HepG2 (cell line): ENCODE data around the gene SEC14L2. TPM values are rescaled to one million over a fixed set of nuclear protein-coding genes. Genes with fewer than 3 reads are reported as not detected.

Experiments
- ATAD3A ChIP-seq: sonication (generic); formaldehyde crosslinking; IDR thresholded peaks from 2 replicates; pipeline ENCODE4 v1.4.0; 2020; ENCODE audit warnings: missing genetic modification reagents
- ETV5 ChIP-seq: IDR thresholded peaks from 2 replicates; pipeline ENCODE4 v1.6.1; 2018; ENCODE audit warnings: missing biosample characterization, missing genetic modification reagents, inconsistent platforms, borderline replicate concordance
- GTF2F1 ChIP-seq: fragments of 150-350 bp; IDR thresholded peaks from 2 replicates; pipeline ENCODE4 v1.6.1; 2014; ENCODE audit warnings: low read length
- GTF3A ChIP-seq: sonication (generic); formaldehyde crosslinking; conservative IDR thresholded peaks from 2 replicates; pipeline ENCODE4 v1.4.0; 2020; ENCODE audit warnings: mild to moderate bottlenecking, missing genetic modification reagents
- HBP1 ChIP-seq: IDR thresholded peaks from 2 replicates; pipeline ENCODE4 v1.6.1; 2016; ENCODE audit warnings: low read depth, control low read depth
- HINFP ChIP-seq: sonication (generic); formaldehyde crosslinking; IDR thresholded peaks from 2 replicates; pipeline ENCODE4 v1.4.0; 2020; ENCODE audit warnings: low read depth, mild to moderate bottlenecking, missing genetic modification reagents
- HMG20A ChIP-seq: IDR thresholded peaks from 2 replicates; pipeline ENCODE4 v1.6.1; 2016; ENCODE audit warnings: borderline replicate concordance
- NCOA2 ChIP-seq: sonication (generic); formaldehyde crosslinking; IDR thresholded peaks from 2 replicates; pipeline ENCODE4 v1.8.0; 2022; ENCODE audit warnings: inconsistent platforms
- PAF1 ChIP-seq: IDR thresholded peaks from 2 replicates; pipeline ENCODE4 v1.6.1; 2016; ENCODE audit warnings: missing genetic modification reagents, missing compliant biosample characterization
- PHF8 ChIP-seq: sonication (generic); formaldehyde crosslinking; IDR thresholded peaks from 2 replicates; pipeline ENCODE4 v1.5.0; 2020; ENCODE audit warnings: missing genetic modification reagents
- POGK ChIP-seq: sonication (generic); formaldehyde crosslinking; conservative IDR thresholded peaks from 2 replicates; pipeline ENCODE4 v1.8.0; 2022; ENCODE audit warnings: mild to moderate bottlenecking, moderate library complexity, missing genetic modification reagents
- PTBP1 ChIP-seq: fragments of 200-400 bp; formaldehyde crosslinking; IDR thresholded peaks from 2 replicates; pipeline ENCODE4 v1.6.1; 2018; ENCODE audit warnings: low read length, low read depth; ENCODE audit not compliant: poor library complexity, severe bottlenecking
- RAD21 ChIP-seq: fragments of 450-650 bp; formaldehyde crosslinking; IDR thresholded peaks from 2 replicates; pipeline ENCODE4 v1.5.0; 2020; ENCODE audit warnings: mild to moderate bottlenecking
- ZFP91 ChIP-seq: sonication (generic); formaldehyde crosslinking; IDR thresholded peaks from 2 replicates; pipeline ENCODE4 v1.9.0; 2022; ENCODE audit warnings: missing genetic modification reagents, mild to moderate bottlenecking, borderline replicate concordance
- ZNF10 ChIP-seq: sonication (generic); formaldehyde crosslinking; IDR thresholded peaks from 2 replicates; pipeline ENCODE4 v1.4.0; 2020; ENCODE audit warnings: mild to moderate bottlenecking, low read depth, missing genetic modification reagents, borderline replicate concordance
- ZNF101 ChIP-seq: sonication (generic); formaldehyde crosslinking; IDR thresholded peaks from 2 replicates; pipeline ENCODE4 v1.4.0; 2020; ENCODE audit warnings: mild to moderate bottlenecking, low read depth, missing genetic modification reagents, borderline replicate concordance
- ZNF160 ChIP-seq: sonication (generic); formaldehyde crosslinking; IDR thresholded peaks from 2 replicates; pipeline ENCODE4 v1.8.0; 2022; ENCODE audit warnings: mild to moderate bottlenecking, inconsistent platforms, missing genetic modification reagents
- ZNF317 ChIP-seq: sonication (generic); formaldehyde crosslinking; IDR thresholded peaks from 2 replicates; pipeline ENCODE4 v1.5.0; 2020; ENCODE audit warnings: mild to moderate bottlenecking, missing genetic modification reagents
- ZNF513 ChIP-seq: sonication (generic); formaldehyde crosslinking; conservative IDR thresholded peaks from 2 replicates; pipeline ENCODE4 v1.5.0; 2020; ENCODE audit warnings: missing genetic modification reagents
- ZNF615 ChIP-seq: sonication (generic); formaldehyde crosslinking; IDR thresholded peaks from 2 replicates; pipeline ENCODE4 v1.5.0; 2020; ENCODE audit warnings: mild to moderate bottlenecking, missing genetic modification reagents, borderline replicate concordance
- ZNF709 ChIP-seq: sonication (generic); formaldehyde crosslinking; IDR thresholded peaks from 2 replicates; pipeline ENCODE4 v1.5.0; 2020; ENCODE audit warnings: mild to moderate bottlenecking, missing genetic modification reagents
- ZNF878 ChIP-seq: sonication (generic); formaldehyde crosslinking; IDR thresholded peaks from 2 replicates; pipeline ENCODE4 v1.8.1; 2023; ENCODE audit warnings: mild to moderate bottlenecking, missing genetic modification reagents, moderate library complexity
- polyA plus RNA-seq, 8 experiments: library from polyadenylated mRNA; depleted of rRNA in 3 of 8; stranded (reverse) in 7 of 8; unstranded in 1 of 8; fragments of >200 nt; fragmentation: Illumina TruSeq in 4 of 8; extraction: Trizol in 4 of 8; gene quantifications; 2 replicates each; pipeline versions ENCODE4 v1.2.1 to v1.2.3, GENCODE V29; 2011 to 2016; ENCODE audit warnings: low read depth in 4 of 8, missing spikeins in 1 of 8, mixed read lengths in 1 of 8; ENCODE audit not compliant: insufficient read depth in 1 of 8
- total RNA-seq, 5 experiments: library from RNA; depleted of rRNA; stranded (reverse); fragments of >200 nt; fragmentation: Illumina TruSeq; extraction: Trizol; gene quantifications; 2 replicates each; pipeline ENCODE4 v1.2.3, GENCODE V29; 2016; ENCODE audit warnings: low read depth in 1 of 5

SEC14L2 gene
- total and polyA plus RNA-seq, 2 of the 13 experiments (the other 11 are each of a cell fraction or from before 2014, with no cell fraction given) = 4.1 to 5.1 TPM

- TF ChIP-seq ZNF513 (CRISPR knock-in tag) (no peak), HBP1 (CRISPR knock-in tag) (no peak), GTF2F1 (no peak), ETV5 (CRISPR knock-in tag) (no peak), GTF3A (CRISPR knock-in tag) (no peak), ZFP91 (CRISPR knock-in tag) (no peak), POGK (no peak), HMG20A (no peak), PAF1 (CRISPR knock-in tag) (no peak), ZNF709 (CRISPR knock-in tag) (0 out of 2 replicates have a peak, but pooled peaks have one; percentile 37), ZNF160 (CRISPR knock-in tag) (0 out of 2 replicates have a peak, but pooled peaks have one; percentile 36), NCOA2 (no peak), RAD21 (CRISPR knock-in tag) (peak; percentile 66), HINFP (CRISPR knock-in tag) (no peak), PHF8 (CRISPR knock-in tag) (no peak), ZNF10 (CRISPR knock-in tag) (no peak), PTBP1 (no peak), ZNF101 (no peak), ATAD3A (CRISPR knock-in tag) (no peak), ZNF317 (CRISPR knock-in tag) (no peak), ZNF615 (CRISPR knock-in tag) (no peak), ZNF878 (CRISPR knock-in tag) (0 out of 2 replicates have a peak, but pooled peaks have one; percentile 31)
These were observed 48.0 kb downstream of the SEC14L2 start (continued) for GRCh38 chr22:30444632-30445437.
